Type B pancreatic cell (in vitro differentiated cells): ENCODE measurements around the gene MYBPC1. TPM values are rescaled to one million over a fixed set of nuclear protein-coding genes. Genes with fewer than 3 reads are reported as not detected.

Source experiments
- DNase-seq: peaks from one replicate; pipeline ENCODE4 v3.0.0; 2021; ENCODE audit warnings: mixed read lengths; ENCODE audit not compliant: unreplicated experiment; ENCODE audit errors: extremely low spot score
- H3K27ac Mint-ChIP-seq: 2 replicates; pipeline ENCODE4 v1.8.0; 2021; ENCODE audit warnings: mild to moderate bottlenecking, mixed read lengths
- H3K27me3 Mint-ChIP-seq: 2 replicates; pipeline ENCODE4 v1.8.0; 2021; ENCODE audit warnings: mixed read lengths
- H3K36me3 Mint-ChIP-seq: 2 replicates; pipeline ENCODE4 v1.8.0; 2021; ENCODE audit warnings: mixed read lengths
- H3K4me1 Mint-ChIP-seq: one replicate; pipeline ENCODE4 v1.8.0; 2021; ENCODE audit warnings: mixed read lengths; ENCODE audit not compliant: unreplicated experiment
- H3K4me3 Mint-ChIP-seq: 2 replicates; pipeline ENCODE4 v1.8.0; 2021; ENCODE audit warnings: mild to moderate bottlenecking, mixed read lengths
- H3K9me3 Mint-ChIP-seq: 2 replicates; pipeline ENCODE4 v1.8.0; 2021; ENCODE audit warnings: mixed read lengths
- CTCF ChIP-seq: fragments of 200-600 bp; sonication (generic); conservative IDR thresholded peaks from 2 replicates; pipeline ENCODE4 v1.5.0; 2021; ENCODE audit warnings: antibody characterized with exemption, mild to moderate bottlenecking
- total RNA-seq: library from RNA; stranded (reverse); gene quantifications from 2 replicates; pipeline ENCODE4 v1.2.1, GENCODE V29; 2021; ENCODE audit warnings: low replicate concordance

The MYBPC1 gene
- total RNA-seq, 1 donor from 2014 or later, result 18.0 TPM

GRCh38 chr12:101564912-101565311 lies 29.9 kb upstream of the MYBPC1 start:
- Mint-ChIP-seq H3K36me3 (no peaks in the 10 kb centered on the region), H3K4me1 (peaks cover under 1% of the 10 kb centered on the region), H3K27ac (no peak overlapping the region), H3K4me3 (no peak overlapping the region), H3K9me3 (peaks cover 4% of the 10 kb centered on the region), H3K27me3 (peaks cover 13% of the 10 kb centered on the region)
- no peak for DNase-seq
- no peak for TF ChIP-seq CTCF

- H3K9me3 Mint-ChIP-seq, result peaks cover 4% of the 10 kb centered on the region
- no peak for DNase-seq
- H3K4me1 Mint-ChIP-seq, result peaks cover 7% of the 10 kb centered on the region
- no peak overlapping the region for H3K27ac Mint-ChIP-seq
- TF ChIP-seq CTCF, result no peak
- H3K27me3 Mint-ChIP-seq, result peaks cover 13% of the 10 kb centered on the region
- H3K36me3 Mint-ChIP-seq, result no peaks in the 10 kb centered on the region
- no peak overlapping the region for H3K4me3 Mint-ChIP-seq
Observed at GRCh38 chr12:101566318-101566717, 28.5 kb upstream of the MYBPC1 start.

- no peak overlapping the region for H3K4me3 Mint-ChIP-seq
- H3K27me3 Mint-ChIP-seq, result peaks cover 13% of the 10 kb centered on the region
- TF ChIP-seq CTCF, result no peak
- no peak for DNase-seq
- peaks cover 4% of the 10 kb centered on the region for H3K9me3 Mint-ChIP-seq
- H3K27ac Mint-ChIP-seq, result no peak overlapping the region
- H3K4me1 Mint-ChIP-seq, result peaks cover 7% of the 10 kb centered on the region
- no peaks in the 10 kb centered on the region for H3K36me3 Mint-ChIP-seq
Observed at GRCh38 chr12:101567918-101568317, 26.9 kb upstream of the MYBPC1 start.

GRCh38 chr12:101570047-101570446 lies 24.7 kb upstream of the MYBPC1 start:
- no peak for DNase-seq
- Mint-ChIP-seq H3K27me3 (peaks cover 13% of the 10 kb centered on the region), H3K4me3 (no peak overlapping the region), H3K36me3 (no peaks in the 10 kb centered on the region), H3K9me3 (peaks cover 4% of the 10 kb centered on the region), H3K4me1 (peaks cover 7% of the 10 kb centered on the region), H3K27ac (no peak overlapping the region)
- peak; percentile 62 for TF ChIP-seq CTCF

GRCh38 chr12:101571105-101571504 lies 23.7 kb upstream of the MYBPC1 start:
- Mint-ChIP-seq H3K9me3 (peaks cover 2% of the 10 kb centered on the region), H3K27me3 (peaks cover 8% of the 10 kb centered on the region), H3K27ac (no peak overlapping the region), H3K36me3 (no peaks in the 10 kb centered on the region), H3K4me1 (peaks cover 7% of the 10 kb centered on the region), H3K4me3 (no peak overlapping the region)
- DNase-seq, result no peak
- TF ChIP-seq CTCF, result no peak

- no peak for TF ChIP-seq CTCF
- Mint-ChIP-seq H3K27me3 (no peaks in the 10 kb centered on the region), H3K9me3 (no peaks in the 10 kb centered on the region), H3K4me3 (no peak overlapping the region), H3K36me3 (no peaks in the 10 kb centered on the region), H3K27ac (no peak overlapping the region), H3K4me1 (peaks cover 7% of the 10 kb centered on the region)
- no peak for DNase-seq
Observed at GRCh38 chr12:101573743-101574142, 21.0 kb upstream of the MYBPC1 start.
